SIG-M5 (cell line): ENCODE measurements around the gene LATS2.
A peak's percentile ranks its signal among the peaks of the same experiment; 100 is the strongest.

Source experiments
- DNase-seq: peaks from one replicate; lab custom pipeline; 2025; lab: John Stamatoyannopoulos, UW

LATS2 gene

GRCh38 chr13:21047591-21048282, 13.6 kb downstream of the LATS2 start:
- no peak for DNase-seq

- DNase-seq, result no peak
Measured at GRCh38 chr13:21047087-21047486, 14.3 kb downstream of the LATS2 start.

- DNase-seq, result no peak
Measured at GRCh38 chr13:21046203-21046602, 15.2 kb downstream of the LATS2 start.

- no peak for DNase-seq
Measured at GRCh38 chr13:21045100-21045499, 16.3 kb downstream of the LATS2 start.

- no peak for DNase-seq
Measured at GRCh38 chr13:21043898-21044297, 17.5 kb downstream of the LATS2 start.

GRCh38 chr13:21040120-21040826, 21.1 kb downstream of the LATS2 start:
- no peak for DNase-seq

- DNase-seq, result peak; percentile 21
Measured at GRCh38 chr13:21039097-21039800, 22.1 kb downstream of the LATS2 start.

- no peak for DNase-seq
Measured at GRCh38 chr13:21037656-21038055, 23.7 kb downstream of the LATS2 start.

- DNase-seq, result no peak
Measured at GRCh38 chr13:21035498-21035897, 25.9 kb downstream of the LATS2 start.

- no peak for DNase-seq
Measured at GRCh38 chr13:21034603-21035191, 26.7 kb downstream of the LATS2 start.

- DNase-seq, result no peak
Measured at GRCh38 chr13:21033856-21034602, 27.4 kb downstream of the LATS2 start.

- no peak for DNase-seq
Measured at GRCh38 chr13:21033212-21033840, 28.1 kb downstream of the LATS2 start.

- no peak for DNase-seq
Measured at GRCh38 chr13:21032656-21033055, 28.7 kb downstream of the LATS2 start.

- no peak for DNase-seq
Measured at GRCh38 chr13:21031594-21032275, 29.7 kb downstream of the LATS2 start.

- DNase-seq, result no peak
Measured at GRCh38 chr13:21025539-21025938, 35.8 kb downstream of the LATS2 start.

- no peak for DNase-seq
Measured at GRCh38 chr13:21022056-21022979, 39.1 kb downstream of the LATS2 start.

GRCh38 chr13:21020581-21020980, 40.8 kb downstream of the LATS2 start:
- no peak for DNase-seq

- DNase-seq, result no peak
Measured at GRCh38 chr13:21020176-21020575, 41.2 kb downstream of the LATS2 start.

- no peak for DNase-seq
Measured at GRCh38 chr13:21018220-21018619, 43.2 kb downstream of the LATS2 start.

GRCh38 chr13:21016487-21016886, 44.9 kb downstream of the LATS2 start:
- no peak for DNase-seq
